Measurements from ENCODE around the gene MAP2K6. TPM values are rescaled to one million over a fixed set of nuclear protein-coding genes. Genes with fewer than 3 reads are reported as not detected.

Gene MAP2K6
- total RNA-seq, 1 experiment from 2014 or later, result 17.7 TPM

- Histone ChIP-seq H2BK20ac (ENCODE audit: low read depth, low read length, poor library complexity, severe bottlenecking) (no peak overlapping the region), H3K18ac (ENCODE audit: insufficient read length, low read depth, low read length) (no peak overlapping the region), H2BK120ac (ENCODE audit: low read depth, low read length, poor library complexity, severe bottlenecking) (no peak overlapping the region), H3K27me3 (ENCODE audit: insufficient read depth, low read length) (no peaks in the 10 kb centered on the region), H3K4me2 (ENCODE audit: insufficient read depth, insufficient read length, low read length) (no peak overlapping the region), H3K4ac (ENCODE audit: low read depth, low read length) (no peak overlapping the region), H3K23me2 (ENCODE audit: insufficient read length, low read depth, low read length, poor library complexity, severe bottlenecking) (no peaks in the 10 kb centered on the region), H2BK12ac (ENCODE audit: insufficient read length, low read depth, low read length) (no peak overlapping the region), H3K79me2 (ENCODE audit: insufficient read depth, low read length) (no peaks in the 10 kb centered on the region), H2AFZ (ENCODE audit: low read length) (no peak overlapping the region), H3K56ac (ENCODE audit: insufficient read length, low read depth, low read length) (no peak overlapping the region), H4K91ac (ENCODE audit: insufficient read length, low read depth, low read length) (no peak overlapping the region), H3K27ac (ENCODE audit: insufficient read length, low read depth, low read length) (no peak overlapping the region), H2BK5ac (ENCODE audit: insufficient read length, low read length) (no peak overlapping the region), H4K5ac (ENCODE audit: insufficient read length, low read depth, low read length) (no peak overlapping the region), H3K9me3 (ENCODE audit: control insufficient read depth, low read depth, low read length) (no peaks in the 10 kb centered on the region), H4K20me1 (ENCODE audit: control insufficient read depth, insufficient read depth, insufficient read length) (no peaks in the 10 kb centered on the region), H2AK5ac (ENCODE audit: insufficient read length, low read length) (no peak overlapping the region), H3K9ac (ENCODE audit: extremely low read depth, insufficient read length, low read length) (no peak overlapping the region), H3K23ac (ENCODE audit: insufficient read length, low read depth, low read length) (no peak overlapping the region), H3K79me1 (ENCODE audit: insufficient read depth, low read depth, low read length, poor library complexity, severe bottlenecking) (no peaks in the 10 kb centered on the region), H3T11ph (ENCODE audit: low read length) (no peak overlapping the region), H3K14ac (ENCODE audit: insufficient read depth, low read length) (no peak overlapping the region), H4K8ac (replicated peaks; ENCODE audit: insufficient read length, low read depth, low read length) (no peak overlapping the region), H2BK15ac (ENCODE audit: low read depth, low read length) (no peak overlapping the region), H3K4me1 (ENCODE audit: insufficient read depth, low read length) (no peaks in the 10 kb centered on the region)
- no peak for DNase-seq
- peaks cover 7 to 12% of the 10 kb centered on the region in 2 experiments; a peak in 3 of 4 replicates for H3K4me1 Mint-ChIP-seq
- no CpG with 5 or more reads among the region's 1 CpG for WGBS (ENCODE audit: extremely low coverage, insufficient read length, low lambda C conversion rate)
- TF ChIP-seq CTCF (conservative IDR thresholded peaks at IDR 0.05), result no peak
- no peaks in the 10 kb centered on the region; the same call in 1 of the 2 replicates for H3K27me3 Mint-ChIP-seq (ENCODE audit: low read depth)
- peaks cover 1 to 4% of the 10 kb centered on the region in 2 experiments; a peak in 1 of 5 replicates for H3K9me3 Mint-ChIP-seq
- no peak overlapping the region for H3K27ac Mint-ChIP-seq
- H3K4me3 Mint-ChIP-seq, result no peak overlapping the region
- no peaks in the 10 kb centered on the region for H3K36me3 Mint-ChIP-seq (ENCODE audit: insufficient read depth in 1 of 3, low read depth in 3 of 3)
Measured at GRCh38 chr17:69590671-69591070, 176.2 kb downstream of the MAP2K6 start.
